HepG2 (cell line): Measurements from ENCODE around the gene CREG2. TPM values are rescaled to one million over a fixed set of nuclear protein-coding genes. Genes with fewer than 3 reads are reported as not detected.

Experiments
- ARNT2 ChIP-seq: sonication (generic); formaldehyde crosslinking; IDR thresholded peaks from 2 replicates; pipeline ENCODE4 v1.8.0; 2022; ENCODE audit warnings: mild to moderate bottlenecking, low read depth, missing genetic modification reagents, moderate library complexity
- CEBPB ChIP-seq: IDR thresholded peaks from 2 replicates; pipeline ENCODE4 v1.6.1; 2011; ENCODE audit warnings: low read depth, low read length, improper control_type of control experiment, borderline replicate concordance
- ERF ChIP-seq: IDR thresholded peaks from 2 replicates; pipeline ENCODE4 v1.6.1; 2018; ENCODE audit warnings: missing biosample characterization, missing genetic modification reagents
- HDAC6 ChIP-seq: fragments of 200-600 bp; sonication (generic); IDR thresholded peaks from 2 replicates; pipeline ENCODE4 v1.7.0; 2017; ENCODE audit warnings: mild to moderate bottlenecking, antibody characterized with exemption, low read length, low read depth
- HMGXB4 ChIP-seq, 2 experiments: sonication (generic) in 1 of 2; formaldehyde crosslinking in 1 of 2; IDR thresholded peaks; 2 replicates each; pipeline versions ENCODE4 v1.4.0 to v1.6.1; 2018 to 2020; ENCODE audit warnings: missing genetic modification reagents in 2 of 2, borderline replicate concordance in 1 of 2, low read depth in 1 of 2, mild to moderate bottlenecking in 1 of 2, missing biosample characterization in 1 of 2
- JARID2 ChIP-seq: sonication (generic); formaldehyde crosslinking; IDR thresholded peaks from 2 replicates; pipeline ENCODE4 v1.8.1; 2023; ENCODE audit warnings: missing genetic modification reagents, inconsistent platforms; ENCODE audit not compliant: insufficient replicate concordance
- MYNN ChIP-seq: sonication (generic); formaldehyde crosslinking; IDR thresholded peaks from 2 replicates; pipeline ENCODE4 v1.4.0; 2020; ENCODE audit warnings: mild to moderate bottlenecking, low read depth, missing genetic modification reagents
- RCOR2 ChIP-seq: IDR thresholded peaks from 2 replicates; pipeline ENCODE4 v1.6.1; 2016; ENCODE audit warnings: missing biosample characterization, missing genetic modification reagents
- SP140L ChIP-seq: sonication (generic); formaldehyde crosslinking; IDR thresholded peaks from 2 replicates; pipeline ENCODE4 v1.4.0; 2020; ENCODE audit warnings: missing genetic modification reagents, borderline replicate concordance
- TBP ChIP-seq: sonication (generic); formaldehyde crosslinking; IDR thresholded peaks from 2 replicates; pipeline ENCODE4 v1.5.0; 2020; ENCODE audit warnings: missing genetic modification reagents
- TGIF2 ChIP-seq: IDR thresholded peaks from 2 replicates; pipeline ENCODE4 v1.6.1; 2016; ENCODE audit warnings: control low read depth, missing compliant biosample characterization
- THAP11 ChIP-seq: IDR thresholded peaks from 2 replicates; pipeline ENCODE4 v1.6.1; 2016; ENCODE audit warnings: missing biosample characterization, missing genetic modification reagents
- ZEB1 ChIP-seq: IDR thresholded peaks from 2 replicates; pipeline ENCODE4 v1.6.1; 2012; ENCODE audit warnings: mild to moderate bottlenecking, low read depth, inconsistent platforms; ENCODE audit not compliant: insufficient replicate concordance
- ZFP62 ChIP-seq: sonication (generic); formaldehyde crosslinking; IDR thresholded peaks from 2 replicates; pipeline ENCODE4 v1.4.0; 2020; ENCODE audit warnings: missing genetic modification reagents
- ZFP82 ChIP-seq: sonication (generic); formaldehyde crosslinking; IDR thresholded peaks from 2 replicates; pipeline ENCODE4 v1.5.1; 2020; ENCODE audit warnings: mild to moderate bottlenecking, missing genetic modification reagents, borderline replicate concordance
- ZNF501 ChIP-seq: sonication (generic); formaldehyde crosslinking; IDR thresholded peaks from 2 replicates; pipeline ENCODE4 v1.5.1; 2020; ENCODE audit warnings: mild to moderate bottlenecking, moderate library complexity, missing genetic modification reagents
- ZNF614 ChIP-seq: IDR thresholded peaks from 2 replicates; pipeline ENCODE4 v1.6.1; 2018; ENCODE audit warnings: missing biosample characterization, missing genetic modification reagents, inconsistent platforms, borderline replicate concordance
- ZNF75D ChIP-seq: sonication (generic); formaldehyde crosslinking; IDR thresholded peaks from 2 replicates; pipeline ENCODE4 v1.8.1; 2023; ENCODE audit warnings: missing genetic modification reagents, mild to moderate bottlenecking, borderline replicate concordance
- ZNF780A ChIP-seq: sonication (generic); formaldehyde crosslinking; IDR thresholded peaks from 2 replicates; pipeline ENCODE4 v1.8.0; 2022; ENCODE audit warnings: mild to moderate bottlenecking, missing genetic modification reagents, moderate library complexity
- ZNF784 ChIP-seq: sonication (generic); formaldehyde crosslinking; IDR thresholded peaks from 2 replicates; pipeline ENCODE4 v1.5.1; 2020; ENCODE audit warnings: missing genetic modification reagents, mild to moderate bottlenecking, borderline replicate concordance
- ZNF83 ChIP-seq: sonication (generic); formaldehyde crosslinking; IDR thresholded peaks from 2 replicates; pipeline ENCODE4 v1.4.0; 2020; ENCODE audit warnings: missing genetic modification reagents, mild to moderate bottlenecking, borderline replicate concordance
- polyA plus RNA-seq, 8 experiments: library from polyadenylated mRNA; depleted of rRNA in 3 of 8; stranded (reverse) in 7 of 8; unstranded in 1 of 8; fragments of >200 nt; fragmentation: Illumina TruSeq in 4 of 8; extraction: Trizol in 4 of 8; gene quantifications; 2 replicates each; pipeline versions ENCODE4 v1.2.1 to v1.2.3, GENCODE V29; 2011 to 2016; ENCODE audit warnings: low read depth in 4 of 8, missing spikeins in 1 of 8, mixed read lengths in 1 of 8; ENCODE audit not compliant: insufficient read depth in 1 of 8
- total RNA-seq, 5 experiments: library from RNA; depleted of rRNA; stranded (reverse); fragments of >200 nt; fragmentation: Illumina TruSeq; extraction: Trizol; gene quantifications; 2 replicates each; pipeline ENCODE4 v1.2.3, GENCODE V29; 2016; ENCODE audit warnings: low read depth in 1 of 5
- TF ChIP-seq, protein P1 (sequence below): sonication (generic); formaldehyde crosslinking; IDR thresholded peaks from 2 replicates; pipeline ENCODE4 v1.5.0; 2020; ENCODE audit warnings: missing genetic modification reagents
- TF ChIP-seq, protein P2 (sequence below): sonication (generic); formaldehyde crosslinking; IDR thresholded peaks from 2 replicates; pipeline ENCODE4 v1.4.0; 2020; ENCODE audit warnings: missing genetic modification reagents

The CREG2 gene
- total and polyA plus RNA-seq, 2 of the 13 experiments (the other 11 are each of a cell fraction or from before 2014, with no cell fraction given) = 0.18 to 0.26 TPM

DNA sequence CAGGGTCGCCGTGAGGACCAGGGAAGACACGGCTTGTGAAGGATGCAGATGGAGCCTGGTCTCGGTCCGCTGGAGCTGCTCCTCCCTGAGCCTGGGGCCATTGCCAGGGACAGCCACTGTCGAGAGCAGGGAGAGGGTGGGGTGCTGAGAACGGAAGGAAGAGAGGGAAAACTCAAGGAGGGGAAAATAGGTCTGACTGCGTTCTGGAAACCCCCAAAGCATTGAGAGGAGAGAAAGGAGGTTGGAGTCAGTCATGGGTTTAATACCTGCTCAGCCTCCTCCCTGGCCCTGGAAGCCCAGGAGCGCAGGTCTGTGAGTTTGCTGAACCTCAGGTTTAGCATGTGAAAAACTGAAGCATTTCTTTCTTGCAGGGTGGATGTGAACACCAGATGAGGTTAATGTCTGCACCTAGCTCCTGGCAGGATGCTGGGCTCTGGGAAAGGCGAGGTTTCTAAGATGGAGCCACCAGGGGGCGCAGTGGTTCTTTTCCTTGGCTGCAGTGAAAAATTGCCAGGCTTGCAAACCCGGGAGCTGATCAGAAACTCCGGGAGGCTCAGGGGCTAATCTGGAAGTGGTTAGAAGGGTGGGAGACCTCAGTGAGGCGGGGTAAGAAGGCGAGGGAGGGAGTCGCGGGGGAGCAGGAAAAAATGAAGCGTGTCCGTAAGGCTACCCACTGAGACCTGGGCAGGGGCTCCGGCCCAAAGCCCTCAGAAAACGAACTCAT, 45.2 kb downstream of the CREG2 start (continued):
- TF ChIP-seq THAP11 (CRISPR knock-in tag) (no peak), ZNF784 (CRISPR knock-in tag) (no peak), ZEB1 (no peak), ARNT2 (CRISPR knock-in tag) (no peak), ZNF75D (CRISPR knock-in tag) (no peak), MYNN (CRISPR knock-in tag) (no peak), JARID2 (no peak), ZNF614 (no peak), HMGXB4 (CRISPR knock-in tag; IDR thresholded peaks at IDR 0.05; ENCODE audit: borderline replicate concordance in 1 of 2, low read depth in 1 of 2) (peak; percentile 43 to 67; a peak in 3 of 4 replicates), HDAC6 (no peak), SP140L (CRISPR knock-in tag) (no peak), ZNF501 (CRISPR knock-in tag) (peak; percentile 58; the same call in 1 of the 2 replicates), ZFP62 (CRISPR knock-in tag) (no peak), TGIF2 (CRISPR knock-in tag) (no peak), ERF (CRISPR knock-in tag) (no peak; the same call in 1 of the 2 replicates), ZFP82 (CRISPR knock-in tag) (no peak), ZNF83 (CRISPR knock-in tag) (no peak), TBP (CRISPR knock-in tag) (no peak), RCOR2 (CRISPR knock-in tag) (no peak), ZNF780A (CRISPR knock-in tag) (no peak), CEBPB (no peak)
- TF ChIP-seq, protein P1, sequence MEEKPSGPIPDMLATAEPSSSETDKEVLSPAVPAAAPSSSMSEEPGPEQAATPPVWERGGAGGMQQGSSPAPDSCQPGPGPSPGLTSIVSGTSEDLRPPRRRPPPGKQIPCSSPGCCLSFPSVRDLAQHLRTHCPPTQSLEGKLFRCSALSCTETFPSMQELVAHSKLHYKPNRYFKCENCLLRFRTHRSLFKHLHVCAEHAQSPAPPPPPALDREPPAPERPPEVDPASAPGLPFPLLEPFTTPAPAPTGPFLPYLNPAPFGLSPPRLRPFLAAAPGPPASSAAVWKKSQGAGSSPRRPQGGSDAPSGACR (CRISPR knock-in tag) = 0 out of 2 replicates have a peak, but pooled peaks have one; percentile 66
- TF ChIP-seq, protein P2, sequence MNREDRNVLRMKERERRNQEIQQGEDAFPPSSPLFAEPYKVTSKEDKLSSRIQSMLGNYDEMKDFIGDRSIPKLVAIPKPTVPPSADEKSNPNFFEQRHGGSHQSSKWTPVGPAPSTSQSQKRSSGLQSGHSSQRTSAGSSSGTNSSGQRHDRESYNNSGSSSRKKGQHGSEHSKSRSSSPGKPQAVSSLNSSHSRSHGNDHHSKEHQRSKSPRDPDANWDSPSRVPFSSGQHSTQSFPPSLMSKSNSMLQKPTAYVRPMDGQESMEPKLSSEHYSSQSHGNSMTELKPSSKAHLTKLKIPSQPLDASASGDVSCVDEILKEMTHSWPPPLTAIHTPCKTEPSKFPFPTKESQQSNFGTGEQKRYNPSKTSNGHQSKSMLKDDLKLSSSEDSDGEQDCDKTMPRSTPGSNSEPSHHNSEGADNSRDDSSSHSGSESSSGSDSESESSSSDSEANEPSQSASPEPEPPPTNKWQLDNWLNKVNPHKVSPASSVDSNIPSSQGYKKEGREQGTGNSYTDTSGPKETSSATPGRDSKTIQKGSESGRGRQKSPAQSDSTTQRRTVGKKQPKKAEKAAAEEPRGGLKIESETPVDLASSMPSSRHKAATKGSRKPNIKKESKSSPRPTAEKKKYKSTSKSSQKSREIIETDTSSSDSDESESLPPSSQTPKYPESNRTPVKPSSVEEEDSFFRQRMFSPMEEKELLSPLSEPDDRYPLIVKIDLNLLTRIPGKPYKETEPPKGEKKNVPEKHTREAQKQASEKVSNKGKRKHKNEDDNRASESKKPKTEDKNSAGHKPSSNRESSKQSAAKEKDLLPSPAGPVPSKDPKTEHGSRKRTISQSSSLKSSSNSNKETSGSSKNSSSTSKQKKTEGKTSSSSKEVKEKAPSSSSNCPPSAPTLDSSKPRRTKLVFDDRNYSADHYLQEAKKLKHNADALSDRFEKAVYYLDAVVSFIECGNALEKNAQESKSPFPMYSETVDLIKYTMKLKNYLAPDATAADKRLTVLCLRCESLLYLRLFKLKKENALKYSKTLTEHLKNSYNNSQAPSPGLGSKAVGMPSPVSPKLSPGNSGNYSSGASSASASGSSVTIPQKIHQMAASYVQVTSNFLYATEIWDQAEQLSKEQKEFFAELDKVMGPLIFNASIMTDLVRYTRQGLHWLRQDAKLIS = no peak
